ENCODE results near the gene C3orf22.

Gene C3orf22

DNA sequence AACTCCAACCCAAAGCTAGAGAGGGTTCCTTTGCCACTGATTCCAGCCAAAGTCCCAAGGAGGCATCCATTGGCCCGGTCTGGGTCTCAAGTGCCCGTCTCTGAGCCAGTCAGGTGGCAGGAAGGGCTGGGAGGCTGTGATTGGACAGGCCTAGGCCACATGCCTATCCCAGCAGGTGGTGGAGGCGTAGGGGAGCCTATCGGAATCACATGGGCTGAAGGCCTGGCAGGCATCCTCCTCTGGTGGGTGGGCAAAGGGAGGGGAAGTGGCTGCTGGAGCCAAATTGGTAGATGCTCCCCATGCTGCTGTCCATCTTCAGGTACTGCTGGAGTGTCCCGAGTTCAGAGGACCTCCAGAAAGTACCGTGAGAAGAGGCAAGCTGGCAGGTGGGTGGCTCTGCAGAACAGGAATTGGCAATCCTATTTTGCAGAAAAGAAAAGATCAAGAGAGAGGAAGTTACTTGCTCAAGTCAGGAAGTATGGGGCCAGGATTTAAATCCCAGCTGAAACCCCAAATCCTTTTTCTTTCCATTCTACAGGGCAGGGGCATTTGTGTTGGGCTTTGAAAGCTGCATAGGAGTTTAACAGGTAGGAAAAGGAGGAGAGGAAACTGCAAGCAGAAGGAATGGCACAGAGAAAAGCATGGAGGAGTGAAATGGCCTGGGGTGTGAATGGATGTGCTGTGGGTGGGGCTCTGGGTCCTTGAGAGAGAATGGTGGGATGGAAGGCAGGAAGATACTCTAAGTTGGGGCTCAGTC is 31.1 kb downstream of the C3orf22 start:
- no peak for DNase-seq (ENCODE audit: low read depth in 3 of 3)

GRCh38 chr3:126527006-126527405 is 31.7 kb downstream of the C3orf22 start:
- DNase-seq (ENCODE audit: low read depth in 3 of 3), result no peak

DNA sequence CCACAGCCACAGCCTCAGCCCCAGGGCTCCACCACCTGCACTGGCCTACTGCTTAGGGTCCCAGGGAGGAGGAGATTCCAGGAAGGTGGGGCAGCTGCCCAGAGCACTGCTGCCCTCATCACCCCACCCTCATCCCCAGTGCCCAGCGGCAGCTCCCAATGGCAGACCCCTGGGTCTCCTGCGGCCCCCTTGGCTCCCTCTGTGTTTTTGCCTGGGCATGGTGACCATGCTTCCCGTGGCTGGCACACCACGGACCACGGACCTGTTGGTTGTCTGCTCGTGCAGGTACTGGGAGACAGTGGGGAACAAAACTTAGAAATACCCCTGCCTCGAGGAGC is 32.1 kb downstream of the C3orf22 start:
- no peak for DNase-seq (ENCODE audit: low read depth in 3 of 3)

GRCh38 chr3:126525853-126526667 is 32.7 kb downstream of the C3orf22 start:
- no peak for DNase-seq (ENCODE audit: low read depth in 3 of 3)

DNA sequence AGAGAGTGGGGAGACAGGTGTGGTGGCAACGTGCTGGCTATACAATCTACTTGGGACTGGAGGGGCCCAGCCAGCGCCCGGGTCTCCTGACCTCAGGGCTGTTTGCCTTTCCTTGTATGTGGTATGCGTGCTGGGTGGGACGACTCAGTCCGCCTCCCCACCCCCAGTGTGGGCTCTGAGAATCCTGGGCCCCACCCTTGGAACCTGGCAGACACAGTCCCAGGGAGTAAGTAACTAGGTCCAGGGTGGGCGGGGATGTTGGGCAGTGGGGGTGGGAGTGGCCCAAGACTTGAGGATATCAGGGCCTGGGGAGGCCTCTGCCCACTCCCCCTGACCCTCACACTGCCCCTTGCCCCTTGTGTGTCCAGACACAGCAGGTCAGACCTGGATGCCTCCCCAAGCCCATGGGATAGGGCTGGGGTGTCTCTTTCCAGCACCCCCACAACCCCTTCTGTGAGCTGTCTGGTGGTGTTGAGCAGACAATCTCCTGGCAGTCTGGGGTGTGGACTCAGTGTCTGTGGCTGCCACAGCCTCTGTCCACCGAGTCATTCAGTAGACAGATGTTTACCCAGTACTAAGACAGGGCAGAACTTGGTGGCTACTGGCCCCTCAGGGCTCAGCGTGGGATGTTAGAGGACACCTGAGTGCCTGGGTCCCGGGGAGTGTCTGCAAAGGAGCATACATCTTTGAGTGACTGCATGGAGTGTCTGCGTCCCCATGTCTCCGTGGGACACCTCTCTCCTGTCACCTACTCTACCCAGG is 33.5 kb downstream of the C3orf22 start:
- no peak for DNase-seq (ENCODE audit: low read depth in 3 of 3)

DNA sequence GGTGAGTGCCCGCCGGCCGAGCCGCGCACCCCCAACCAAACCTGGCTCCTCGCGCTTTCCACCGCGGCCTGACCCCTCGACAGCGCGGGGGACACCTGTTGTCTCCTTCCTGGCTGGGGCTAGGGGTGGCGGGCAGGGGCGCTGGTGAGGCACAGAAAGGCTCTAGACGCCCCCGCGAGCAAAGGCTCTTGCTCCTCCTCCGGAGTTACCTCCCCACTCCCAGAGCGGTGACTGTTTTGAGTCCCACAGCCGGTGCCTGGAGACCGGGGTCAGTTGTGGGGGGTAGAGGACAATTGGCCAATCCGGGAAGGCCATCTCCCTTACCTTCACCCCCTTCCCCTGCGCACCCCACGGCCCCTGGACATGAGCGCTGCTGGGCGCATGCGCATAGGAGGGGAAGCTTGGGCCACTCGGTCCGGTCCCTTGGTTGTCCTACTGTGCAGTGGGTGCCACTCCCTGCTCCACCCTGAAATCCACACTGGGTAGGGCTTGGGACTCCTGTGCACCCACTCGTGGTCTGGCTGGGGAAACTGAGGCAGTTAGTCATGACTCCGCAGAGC is 34.2 kb downstream of the C3orf22 start:
- no peak for DNase-seq (ENCODE audit: low read depth in 3 of 3)

GRCh38 chr3:126523745-126524428 is 34.8 kb downstream of the C3orf22 start, which contains the start of gene CHST13:
TSS of gene CHST13 (plus strand) at chr3:126524155. CDS start at chr3:126524333, 178 bp downstream.
- peak in 1 of 3 donors; percentile 6 for DNase-seq (ENCODE audit: low read depth in 3 of 3)

DNA sequence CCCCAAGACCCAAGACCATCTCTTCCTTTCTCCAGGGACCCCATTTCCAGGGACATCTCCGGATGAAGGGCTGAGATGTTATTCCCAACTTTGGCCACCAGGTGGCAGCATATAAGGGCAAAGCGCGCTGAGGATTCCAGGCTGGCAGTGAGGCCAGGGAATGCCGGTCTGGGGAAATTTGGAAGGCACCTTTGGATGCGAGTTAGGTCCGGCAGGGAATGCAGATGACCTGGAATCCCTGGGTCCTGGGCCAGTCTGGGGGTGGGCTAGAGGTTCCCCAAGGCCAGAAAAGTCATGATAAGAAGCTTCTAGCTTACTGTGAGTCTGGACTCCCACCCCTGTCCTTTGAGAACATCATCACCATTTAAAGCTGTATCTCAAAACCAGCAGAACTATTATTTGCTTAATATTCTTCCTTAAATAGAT is 36.4 kb downstream of the C3orf22 start:
- DNase-seq (ENCODE audit: low read depth in 3 of 3), result peak in 2 of 3 donors; percentile 13 to 23

GRCh38 chr3:126521122-126521891 is 37.4 kb downstream of the C3orf22 start:
- DNase-seq (ENCODE audit: low read depth in 3 of 3), result no peak

DNA sequence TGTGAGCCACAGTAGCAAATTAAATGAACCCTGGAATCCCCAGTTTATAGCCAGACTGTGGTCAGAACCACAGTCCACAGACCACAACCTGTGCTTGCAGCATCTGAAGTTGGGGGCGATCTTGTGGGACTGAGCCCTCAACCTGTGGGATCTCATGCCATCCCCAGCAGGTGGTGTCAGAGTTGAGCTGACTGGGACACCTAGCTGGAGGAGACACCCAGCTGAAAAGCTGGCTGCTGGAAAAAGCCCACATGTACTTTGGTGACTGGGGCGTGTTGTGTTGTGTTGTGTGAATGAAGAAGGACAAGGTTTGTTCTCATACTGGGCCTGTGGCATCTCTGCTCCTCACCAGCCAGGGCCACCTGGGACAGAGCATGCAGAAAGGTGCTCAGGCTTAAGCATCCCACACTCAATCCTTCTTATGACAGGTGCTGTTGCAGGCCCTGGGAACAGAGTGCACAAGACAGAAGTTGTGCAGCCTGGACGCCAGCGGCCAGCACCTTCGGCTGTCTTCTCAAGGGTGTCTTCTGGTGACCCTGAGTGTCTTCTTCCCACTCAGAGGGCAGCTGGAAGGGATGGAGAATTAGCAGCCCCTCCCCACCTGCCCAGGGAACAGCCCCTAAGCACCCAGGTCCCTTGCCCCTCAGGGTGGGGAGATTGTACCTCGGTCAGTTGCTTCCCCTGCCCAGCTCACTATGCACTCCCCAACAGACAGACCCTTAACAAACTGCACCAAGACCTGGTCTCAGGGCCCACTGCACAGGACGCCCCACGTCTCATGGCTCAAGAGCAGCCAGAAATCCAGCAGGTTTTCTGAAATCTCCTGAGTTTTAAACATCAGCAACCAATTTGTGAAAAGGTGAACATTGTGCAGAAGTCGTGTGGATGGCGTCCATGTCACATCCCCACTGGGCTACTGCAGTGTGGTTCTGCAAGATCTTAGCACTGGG is 39.0 kb downstream of the C3orf22 start:
- DNase-seq (ENCODE audit: low read depth in 3 of 3), result no peak

DNA sequence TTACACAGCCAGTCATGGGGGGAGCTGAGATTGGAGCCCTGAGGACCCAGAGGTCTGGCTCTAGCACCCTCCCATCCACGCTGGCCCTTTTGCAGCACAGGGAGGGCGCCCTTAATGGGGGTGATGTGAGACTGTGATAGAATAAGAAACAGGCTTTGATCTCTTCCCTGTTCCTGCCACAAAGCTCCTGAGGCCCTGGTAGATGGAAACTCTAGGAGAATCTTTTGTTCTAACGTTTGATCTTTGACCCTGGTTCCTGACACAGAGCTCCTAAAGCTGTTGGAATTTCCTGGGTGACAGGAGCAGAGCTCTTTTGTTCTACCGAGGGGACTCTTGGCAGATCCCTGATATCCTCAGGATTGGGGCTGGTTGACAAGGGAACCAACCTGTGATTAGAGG is 40.0 kb downstream of the C3orf22 start:
- DNase-seq (ENCODE audit: low read depth in 3 of 3), result no peak

- DNase-seq (ENCODE audit: low read depth in 3 of 3), result no peak
Observed at GRCh38 chr3:126517986-126518778, 40.5 kb downstream of the C3orf22 start.

- DNase-seq (ENCODE audit: low read depth in 3 of 3), result no peak
Observed at GRCh38 chr3:126517291-126517951, 41.3 kb downstream of the C3orf22 start, which contains the start of gene UROC1. TSS of gene UROC1 (minus strand) at chr3:126517773. CDS start at chr3:126517719, 54 bp downstream.

GRCh38 chr3:126516936-126517290 is 41.8 kb downstream of the C3orf22 start:
- DNase-seq (ENCODE audit: low read depth in 3 of 3), result no peak

DNA sequence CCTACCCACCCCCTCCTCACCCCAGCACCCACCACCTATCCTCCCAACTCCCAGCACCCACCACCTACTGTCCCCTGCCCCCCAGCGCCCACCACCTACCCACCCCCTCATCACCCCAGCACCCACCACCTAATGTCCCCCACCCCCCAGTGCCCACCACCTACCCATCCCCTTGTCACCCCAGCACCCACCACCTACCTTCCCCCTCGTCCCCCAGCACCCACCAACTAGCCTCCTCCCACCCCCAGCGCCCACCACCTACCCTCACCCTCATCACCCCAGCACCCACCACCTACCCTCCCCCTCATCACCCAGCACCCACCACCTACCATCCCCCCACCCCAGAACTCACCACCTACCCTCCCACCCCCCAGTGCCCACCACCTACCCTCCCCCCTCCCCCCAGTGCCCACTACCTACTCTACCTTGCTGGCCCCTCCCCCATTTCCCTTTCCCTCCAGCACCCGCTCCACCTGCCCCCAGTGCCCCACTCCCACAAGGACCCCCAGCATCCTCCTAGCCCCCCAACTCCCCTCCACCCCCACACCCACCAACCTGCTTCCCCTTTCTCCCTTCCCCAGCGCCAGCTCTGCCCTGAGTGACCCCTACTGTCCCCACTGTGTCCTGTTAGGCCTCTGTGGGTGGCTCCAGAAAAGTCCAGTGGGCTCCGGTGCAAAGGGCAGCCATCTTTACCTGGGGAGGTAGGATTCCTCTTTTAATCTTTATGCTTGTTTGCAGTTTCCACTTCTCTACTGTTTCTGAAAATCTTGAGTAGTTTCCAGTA is 42.4 kb downstream of the C3orf22 start:
- no peak for DNase-seq (ENCODE audit: low read depth in 3 of 3)

- DNase-seq (ENCODE audit: low read depth in 3 of 3), result no peak
Observed at GRCh38 chr3:126515066-126515706, 43.5 kb downstream of the C3orf22 start.

- no peak for DNase-seq (ENCODE audit: low read depth in 3 of 3)
Observed at GRCh38 chr3:126514161-126514560, 44.6 kb downstream of the C3orf22 start.

Data from stimulated activated CD4-positive, alpha-beta T cell treated with anti-CD3 and anti-CD28 coated beads, TNF-alpha, amount 100 ng/mL, for 48 hours (primary cell).